GM12873 (cell line): ENCODE measurements around the gene DCXR.

Experiments used
- TF ChIP-seq, protein P1 (sequence below): IDR thresholded peaks from 2 replicates; pipeline ENCODE4 v1.5.1; 2012; ENCODE audit warnings: low read depth, mild to moderate bottlenecking, moderate library complexity, low read length, control low read depth; ENCODE audit not compliant: insufficient read depth; ENCODE audit errors: missing control alignments

Gene DCXR

GRCh38 chr17:82007495-82008257, 29.8 kb downstream of the DCXR start:
- TF ChIP-seq, protein P1, sequence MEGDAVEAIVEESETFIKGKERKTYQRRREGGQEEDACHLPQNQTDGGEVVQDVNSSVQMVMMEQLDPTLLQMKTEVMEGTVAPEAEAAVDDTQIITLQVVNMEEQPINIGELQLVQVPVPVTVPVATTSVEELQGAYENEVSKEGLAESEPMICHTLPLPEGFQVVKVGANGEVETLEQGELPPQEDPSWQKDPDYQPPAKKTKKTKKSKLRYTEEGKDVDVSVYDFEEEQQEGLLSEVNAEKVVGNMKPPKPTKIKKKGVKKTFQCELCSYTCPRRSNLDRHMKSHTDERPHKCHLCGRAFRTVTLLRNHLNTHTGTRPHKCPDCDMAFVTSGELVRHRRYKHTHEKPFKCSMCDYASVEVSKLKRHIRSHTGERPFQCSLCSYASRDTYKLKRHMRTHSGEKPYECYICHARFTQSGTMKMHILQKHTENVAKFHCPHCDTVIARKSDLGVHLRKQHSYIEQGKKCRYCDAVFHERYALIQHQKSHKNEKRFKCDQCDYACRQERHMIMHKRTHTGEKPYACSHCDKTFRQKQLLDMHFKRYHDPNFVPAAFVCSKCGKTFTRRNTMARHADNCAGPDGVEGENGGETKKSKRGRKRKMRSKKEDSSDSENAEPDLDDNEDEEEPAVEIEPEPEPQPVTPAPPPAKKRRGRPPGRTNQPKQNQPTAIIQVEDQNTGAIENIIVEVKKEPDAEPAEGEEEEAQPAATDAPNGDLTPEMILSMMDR = no peak

GRCh38 chr17:82007228-82007494, 30.3 kb downstream of the DCXR start:
- TF ChIP-seq, protein P1 = no peak

DNA sequence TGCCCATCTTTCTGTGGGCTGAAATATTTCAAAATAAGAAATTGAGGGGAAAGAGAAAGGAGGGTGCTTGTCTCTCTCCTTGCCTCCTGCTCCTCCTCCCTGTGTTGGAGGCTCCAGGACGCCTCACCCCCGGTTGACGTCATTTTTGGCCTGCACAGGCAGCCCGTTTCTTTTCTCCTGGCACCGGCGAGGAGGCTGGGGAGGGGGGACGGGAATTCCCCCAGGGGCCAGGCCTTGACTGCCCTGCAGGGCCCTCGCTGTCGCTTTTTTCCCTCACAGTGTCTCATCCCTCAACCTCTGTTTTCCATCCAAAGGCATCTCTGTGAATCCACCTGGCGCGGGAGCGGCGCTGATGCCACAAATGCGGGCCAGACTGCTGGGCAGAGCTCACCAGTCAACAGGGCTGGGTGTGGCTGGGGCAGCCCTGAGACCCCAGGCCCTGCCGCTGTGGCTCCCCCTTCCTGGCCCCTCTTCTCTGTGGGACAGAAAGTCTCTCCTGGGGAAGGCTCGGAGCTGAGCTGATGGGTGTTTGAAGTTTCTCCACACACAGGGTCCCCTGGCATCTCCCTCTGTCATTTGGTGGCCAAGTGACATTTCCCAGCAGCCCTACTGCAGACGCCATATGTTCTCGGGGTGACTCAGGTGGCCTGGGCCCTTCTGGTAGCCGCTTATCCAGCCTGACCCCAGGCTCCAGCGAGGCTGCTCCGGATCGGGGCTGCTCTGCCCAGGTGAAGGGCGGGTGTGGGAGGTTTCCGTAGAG, 30.8 kb downstream of the DCXR start:
- TF ChIP-seq, protein P1 = no peak

GRCh38 chr17:82005701-82006348, 31.7 kb downstream of the DCXR start:
- TF ChIP-seq, protein P1 = no peak

DNA sequence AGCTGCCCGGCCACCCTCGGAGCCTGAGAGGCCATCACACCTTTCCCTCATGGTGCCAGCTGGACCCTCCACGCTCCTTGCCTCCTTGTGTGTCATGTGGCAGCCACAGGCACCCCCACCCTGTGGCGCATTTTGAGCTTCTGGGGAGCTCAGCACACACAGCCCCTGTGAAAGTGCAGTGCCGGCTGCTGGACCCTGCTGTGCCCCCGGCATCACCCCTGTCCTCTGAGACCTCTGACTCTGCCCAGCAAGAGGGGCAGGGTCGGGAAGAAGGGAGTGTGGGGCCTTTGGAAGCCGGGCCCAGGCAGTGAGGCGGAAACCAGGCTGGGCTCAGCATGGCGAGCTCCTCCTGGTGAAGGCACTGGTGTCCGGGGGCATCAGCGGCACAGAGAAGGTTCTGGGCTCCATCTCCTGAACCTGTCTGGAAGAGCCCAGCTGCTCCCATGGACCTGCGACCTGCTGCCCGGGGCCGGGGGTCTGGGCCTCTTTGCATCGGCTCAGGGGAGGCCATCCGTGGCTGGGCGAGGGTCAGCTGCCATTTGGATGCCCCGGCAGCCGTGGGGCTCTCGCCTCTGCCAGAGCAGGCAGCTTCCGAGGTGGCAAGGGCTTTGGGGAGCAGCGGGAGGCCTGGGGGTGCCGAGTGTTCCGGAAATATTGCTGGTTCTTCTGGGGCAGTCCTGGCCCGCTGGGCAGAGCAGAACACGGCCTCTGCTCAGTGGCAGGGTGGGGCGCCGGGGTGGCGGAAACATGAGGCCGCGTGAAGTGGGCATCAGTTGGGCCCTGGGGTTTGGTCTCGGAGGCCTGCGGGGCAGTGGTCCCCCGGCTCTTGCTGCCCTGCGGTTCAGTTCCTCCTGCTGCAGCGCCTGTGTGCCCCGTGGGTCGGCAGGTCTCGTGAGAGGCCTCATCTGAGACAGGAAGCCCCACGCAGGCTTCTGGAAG, 32.7 kb downstream of the DCXR start:
- TF ChIP-seq, protein P1 = no peak

DNA sequence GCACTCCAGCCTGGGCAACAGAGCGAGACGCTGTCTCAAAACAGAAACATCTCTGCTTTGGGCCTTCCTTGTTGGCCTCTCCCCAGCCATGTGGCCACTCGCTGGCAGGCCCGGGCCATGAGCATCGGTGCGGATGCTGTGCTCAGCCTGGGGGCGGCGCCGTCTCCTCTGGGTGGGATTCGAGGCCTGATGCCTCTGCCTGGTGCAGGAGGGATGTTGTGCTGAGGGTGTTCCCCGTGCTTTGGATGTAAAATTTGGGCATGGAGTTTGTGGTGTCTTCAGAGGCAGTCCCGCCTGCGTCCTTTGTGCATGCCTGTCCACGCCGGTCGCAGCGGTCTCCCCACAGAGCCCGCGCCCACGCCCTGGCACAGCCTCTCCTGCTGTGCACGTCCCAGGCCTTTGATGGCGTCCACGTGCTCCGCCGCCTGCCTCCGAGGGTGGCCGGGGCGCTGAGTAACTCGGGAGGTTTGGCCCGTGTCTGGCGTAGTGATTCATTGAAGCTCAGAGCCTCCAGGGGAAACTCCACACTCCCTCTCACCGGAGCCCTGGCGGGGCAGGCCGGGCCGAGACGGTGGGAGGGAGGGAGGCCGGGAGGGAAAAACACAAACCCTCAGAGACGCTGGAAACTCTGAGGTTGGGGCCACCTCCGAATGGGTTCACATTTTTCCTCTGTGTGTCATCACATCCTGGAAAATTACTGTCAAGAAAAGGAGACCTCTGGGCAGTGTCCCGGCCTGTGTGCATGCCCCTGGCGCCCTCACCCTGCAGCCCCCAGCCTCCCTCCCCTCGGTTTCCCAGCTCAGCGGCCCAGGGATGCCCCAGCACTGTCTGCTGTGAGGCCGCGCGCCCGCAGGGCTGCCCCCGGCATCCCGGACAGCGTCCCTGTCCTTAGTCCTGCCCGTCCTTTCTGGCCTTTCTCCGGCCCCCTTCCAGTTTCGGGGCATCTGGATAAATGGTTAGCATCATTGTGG, 33.8 kb downstream of the DCXR start:
- TF ChIP-seq, protein P1 = no peak
